TTC549 (cell line): ENCODE data around the gene RIC1.
"Not testable (repeated sequence)": the region's sequence is repeated elsewhere in the genome, so short reads cannot be mapped to it uniquely, and the experiment has no call there.

Source experiments
- FAIRE-seq: peaks from 2 replicates; lab custom pipeline; 2012; peaks lifted over from hg19 to GRCh38; lab: Jason Lieb, UNC

RIC1 gene

GRCh38 chr9:5790923-5791322 is 162.0 kb downstream of the RIC1 start:
- no peak for FAIRE-seq

GRCh38 chr9:5791870-5792269 is 163.0 kb downstream of the RIC1 start:
- no peak for FAIRE-seq

DNA sequence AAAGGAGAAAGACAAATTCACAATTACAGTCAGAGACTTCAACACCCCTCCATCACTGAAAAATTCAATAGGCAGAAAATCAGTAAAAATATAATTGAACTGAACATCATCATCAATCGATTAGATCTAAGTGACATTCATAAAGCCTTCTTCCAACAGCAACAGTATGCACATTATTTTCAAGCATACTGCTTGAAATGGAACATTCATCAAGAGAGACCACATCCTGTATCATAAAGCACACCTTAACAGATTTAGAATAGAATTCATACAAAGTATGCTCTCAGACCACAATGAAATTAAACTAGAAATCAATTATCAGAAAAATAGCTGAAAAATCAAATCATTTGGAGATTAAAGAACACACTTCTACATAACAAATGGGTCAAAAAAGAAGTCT is 164.9 kb downstream of the RIC1 start:
- no peak for FAIRE-seq

DNA sequence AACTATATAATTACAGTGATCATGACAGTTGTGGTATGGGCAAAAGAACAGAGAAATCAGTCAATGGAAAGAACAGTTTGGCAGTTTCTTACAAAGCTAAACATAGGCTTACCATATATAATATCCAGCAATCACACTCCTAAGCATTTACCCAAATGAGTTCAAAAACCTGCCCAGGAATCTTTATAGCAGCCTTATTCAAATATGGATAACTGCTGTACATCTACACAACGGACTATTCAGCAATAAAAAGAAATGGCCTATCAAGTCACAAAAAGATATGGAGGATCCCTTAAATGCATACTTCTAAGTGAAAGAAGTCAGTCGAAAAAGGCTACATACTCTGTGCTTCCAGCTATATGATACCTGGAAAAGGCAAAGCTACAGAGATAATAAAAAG is 167.4 kb downstream of the RIC1 start:
- no peak for FAIRE-seq

DNA sequence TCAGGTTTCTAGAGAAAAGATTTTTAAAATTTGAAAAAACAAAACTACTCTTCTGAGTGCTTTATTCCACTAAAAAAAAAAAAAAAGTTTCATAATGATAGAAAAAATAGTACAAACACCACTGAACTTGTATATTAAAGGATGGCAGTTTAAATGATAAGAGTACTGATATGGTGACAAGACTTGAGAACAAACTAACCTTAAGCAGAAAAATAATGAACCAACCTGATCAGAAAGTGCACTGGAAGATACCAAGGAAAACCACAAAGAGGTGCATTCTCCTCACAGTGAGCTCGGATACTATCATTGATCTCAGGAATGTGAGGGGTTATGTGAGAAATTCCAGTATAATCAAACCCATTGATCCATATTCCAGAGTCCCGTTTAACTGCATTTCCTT is 169.7 kb downstream of the RIC1 start:
- FAIRE-seq, result no peak

DNA sequence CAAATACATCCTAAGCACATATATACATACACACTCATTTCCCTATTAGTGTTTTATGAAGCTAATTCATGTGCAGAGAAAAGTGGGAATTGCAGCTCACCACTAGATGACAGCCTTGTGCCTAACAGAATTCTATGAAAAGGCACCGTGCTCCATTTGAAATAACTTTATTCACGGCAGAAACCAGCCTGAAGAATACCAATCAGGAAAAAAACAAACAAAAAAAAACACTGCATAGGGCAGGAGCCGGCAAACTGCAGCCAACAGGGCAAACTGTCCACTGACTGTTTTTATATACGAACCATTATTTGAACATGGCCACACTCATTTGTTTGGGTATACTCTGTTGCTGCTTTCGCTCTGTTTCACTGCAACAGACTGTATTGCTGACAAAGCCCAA is 170.4 kb downstream of the RIC1 start:
- FAIRE-seq, result no peak

GRCh38 chr9:5800378-5800777 is 171.5 kb downstream of the RIC1 start:
- FAIRE-seq, result not testable (repeated sequence)

- FAIRE-seq, result no peak
Observed at GRCh38 chr9:5800969-5801738, 172.2 kb downstream of the RIC1 start.

- no peak for FAIRE-seq
Observed at GRCh38 chr9:5801739-5802113, 172.8 kb downstream of the RIC1 start.

- FAIRE-seq, result no peak
Observed at GRCh38 chr9:5805478-5805877, 176.6 kb downstream of the RIC1 start.

DNA sequence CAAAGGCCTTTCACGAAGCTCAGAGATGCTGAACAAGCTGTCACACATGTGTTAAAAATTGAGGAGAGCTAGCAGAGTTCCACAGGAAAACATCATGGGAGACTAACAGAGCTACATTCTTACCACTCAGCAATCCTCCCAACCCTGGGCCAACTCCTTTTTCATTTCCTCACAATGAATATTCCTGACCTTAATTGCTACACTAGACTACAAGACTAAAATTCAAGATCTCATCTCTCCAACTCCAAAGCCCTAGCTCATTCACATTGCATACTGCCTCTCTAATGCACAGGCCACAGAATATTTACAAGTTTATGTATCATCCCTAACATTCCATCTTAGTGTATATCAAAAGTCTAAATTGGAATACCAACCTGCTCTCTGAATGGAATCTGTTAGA is 182.8 kb downstream of the RIC1 start:
- no peak for FAIRE-seq

DNA sequence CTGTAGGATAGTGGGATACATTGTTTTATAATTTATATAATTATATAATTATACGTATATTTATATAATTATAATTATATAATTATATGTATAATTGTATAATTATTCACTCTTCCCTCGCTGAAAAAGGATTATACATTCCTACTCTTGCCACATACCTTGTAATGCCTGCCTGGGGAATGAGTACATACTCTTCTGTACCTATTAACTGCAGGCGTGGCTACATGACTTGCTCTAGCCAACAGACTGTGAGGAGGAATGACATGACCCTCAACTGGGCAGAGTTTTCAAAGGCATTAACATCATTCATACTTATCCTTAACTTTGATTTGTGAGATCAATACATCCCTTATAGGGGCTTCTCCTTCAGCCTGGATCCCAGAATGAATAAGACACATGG is 184.9 kb downstream of the RIC1 start:
- FAIRE-seq, result no peak

DNA sequence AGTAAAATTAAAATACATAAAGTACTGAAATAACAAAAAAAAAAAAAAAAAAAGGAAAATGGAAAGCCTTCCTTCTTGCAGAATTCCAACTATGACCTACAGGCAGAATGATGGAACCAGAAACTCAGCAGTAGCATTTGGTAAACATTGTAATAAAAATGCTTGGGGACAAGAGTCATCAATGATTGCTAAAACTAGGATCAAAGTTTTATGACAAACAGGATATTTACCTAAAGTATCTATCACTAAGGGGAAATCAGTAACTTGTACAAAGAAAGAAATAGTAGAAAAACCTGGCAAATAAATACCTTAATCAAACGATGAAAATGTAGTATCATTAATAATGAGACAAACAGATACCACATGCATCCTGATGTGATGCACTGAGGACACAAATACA is 186.6 kb downstream of the RIC1 start:
- FAIRE-seq, result no peak

DNA sequence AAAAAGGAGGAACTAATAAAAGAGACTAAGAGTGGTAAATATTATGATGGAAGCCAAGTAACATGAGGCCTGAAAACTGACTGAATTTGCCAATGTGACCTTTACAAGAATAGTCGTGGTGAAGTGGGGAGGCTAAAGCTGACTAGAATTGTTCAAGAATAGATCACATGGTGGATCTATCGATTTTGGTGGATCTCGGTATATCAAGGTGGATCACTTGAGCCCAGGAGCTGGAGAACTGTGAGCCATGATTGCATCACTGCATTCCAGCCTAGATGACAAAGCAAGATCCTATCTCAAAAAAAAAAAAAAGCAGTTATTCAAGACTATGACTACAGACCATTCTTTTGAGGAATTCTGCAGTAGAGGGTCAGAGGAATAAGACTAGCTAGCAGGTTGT is 189.0 kb downstream of the RIC1 start:
- FAIRE-seq, result no peak

GRCh38 chr9:5818424-5819142 is 189.7 kb downstream of the RIC1 start:
- FAIRE-seq, result no peak

DNA sequence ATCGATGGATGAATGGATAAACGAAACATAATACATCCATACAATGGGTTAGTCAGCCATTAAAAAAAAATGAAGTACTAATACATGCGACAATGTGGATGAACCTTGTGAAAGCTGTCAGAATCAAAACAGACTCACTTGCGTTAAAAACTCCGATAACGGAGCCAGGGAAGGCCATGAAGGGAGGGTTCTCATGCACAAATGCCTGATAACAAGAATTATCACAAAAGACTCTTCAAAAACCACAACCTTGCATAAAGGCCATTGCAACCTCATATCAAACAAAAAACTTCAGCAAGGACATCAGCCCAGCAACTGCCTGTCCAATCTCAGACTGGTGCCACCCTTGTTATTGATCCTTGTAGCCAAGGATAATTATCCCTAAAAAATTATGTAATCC is 190.3 kb downstream of the RIC1 start:
- FAIRE-seq, result no peak

DNA sequence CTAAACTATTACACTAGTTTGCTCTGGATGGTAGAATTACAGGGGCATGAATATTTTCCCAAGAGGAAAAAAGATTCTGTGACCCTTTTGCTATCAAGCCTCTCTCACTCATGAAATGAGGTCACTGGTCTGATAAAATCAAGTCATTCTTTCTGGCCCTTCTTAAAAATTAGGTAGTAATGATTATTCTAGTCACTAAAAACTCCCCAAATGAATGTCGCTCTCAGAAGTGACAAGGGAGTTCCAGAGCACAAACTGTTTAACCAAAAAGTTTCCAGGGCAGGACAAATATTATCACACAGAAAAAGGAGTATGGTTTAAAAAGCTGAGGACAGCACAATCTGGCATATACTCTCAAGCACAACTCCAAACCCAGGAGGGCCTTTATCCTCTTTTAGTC is 191.5 kb downstream of the RIC1 start:
- no peak for FAIRE-seq

- FAIRE-seq, result no peak
Observed at GRCh38 chr9:5825223-5825622, 196.3 kb downstream of the RIC1 start.
